ENCODE data around the gene MAN1A1.

Gene MAN1A1

GRCh38 chr6:119333707-119334295, 15.8 kb downstream of the MAN1A1 start:
- H3K27ac ChIP-seq (ENCODE audit: low read depth, low read length), result no peak overlapping the region
- TF ChIP-seq EZH2phosphoT487 (conservative IDR thresholded peaks at IDR 0.05; ENCODE audit: low read length), result no peak
- peak; percentile 41 for TF ChIP-seq CTCF (IDR thresholded peaks at IDR 0.05; ENCODE audit: insufficient read depth, low read length, poor library complexity, severe bottlenecking)
- H4K20me1 ChIP-seq (ENCODE audit: low read depth, low read length), result no peaks in the 10 kb centered on the region
- no peak overlapping the region for H2AFZ ChIP-seq (ENCODE audit: low read depth, low read length, severe bottlenecking)
- H3K79me2 ChIP-seq (ENCODE audit: insufficient read depth, low read length), result no peaks in the 10 kb centered on the region
- no peak overlapping the region for H3K4me2 ChIP-seq (ENCODE audit: low read depth, low read length, poor library complexity, severe bottlenecking)
- H3K27me3 ChIP-seq (ENCODE audit: low read length), result no peaks in the 10 kb centered on the region
- no peaks in the 10 kb centered on the region for H3K9me2 ChIP-seq (replicated peaks; ENCODE audit: insufficient read depth, low read length)
- no peak overlapping the region for H3K4me3 ChIP-seq (ENCODE audit: insufficient read depth, low read length, poor library complexity, severe bottlenecking)
- no peaks in the 10 kb centered on the region for H3F3A ChIP-seq (ENCODE audit: insufficient read depth)
- no peaks in the 10 kb centered on the region for H3K9me3 ChIP-seq (ENCODE audit: insufficient read depth, low read length)
- H3K9ac ChIP-seq (ENCODE audit: low read length), result no peak overlapping the region
- no peaks in the 10 kb centered on the region for H3K36me3 ChIP-seq (ENCODE audit: low read length)

GRCh38 chr6:119333063-119333609, 16.4 kb downstream of the MAN1A1 start:
- no peaks in the 10 kb centered on the region for H3F3A ChIP-seq (ENCODE audit: insufficient read depth)
- no peaks in the 10 kb centered on the region for H4K20me1 ChIP-seq (ENCODE audit: low read depth, low read length)
- H3K9me2 ChIP-seq (replicated peaks; ENCODE audit: insufficient read depth, low read length), result no peaks in the 10 kb centered on the region
- no peaks in the 10 kb centered on the region for H3K79me2 ChIP-seq (ENCODE audit: insufficient read depth, low read length)
- no peak for TF ChIP-seq EZH2phosphoT487 (conservative IDR thresholded peaks at IDR 0.05; ENCODE audit: low read length)
- no peak for TF ChIP-seq CTCF (IDR thresholded peaks at IDR 0.05; ENCODE audit: insufficient read depth, low read length, poor library complexity, severe bottlenecking)
- no peak overlapping the region for H3K27ac ChIP-seq (ENCODE audit: low read depth, low read length)
- H2AFZ ChIP-seq (ENCODE audit: low read depth, low read length, severe bottlenecking), result no peak overlapping the region
- no peaks in the 10 kb centered on the region for H3K27me3 ChIP-seq (ENCODE audit: low read length)
- no peaks in the 10 kb centered on the region for H3K9me3 ChIP-seq (ENCODE audit: insufficient read depth, low read length)
- no peak overlapping the region for H3K4me2 ChIP-seq (ENCODE audit: low read depth, low read length, poor library complexity, severe bottlenecking)
- no peak overlapping the region for H3K4me3 ChIP-seq (ENCODE audit: insufficient read depth, low read length, poor library complexity, severe bottlenecking)
- H3K36me3 ChIP-seq (ENCODE audit: low read length), result no peaks in the 10 kb centered on the region
- no peak overlapping the region for H3K9ac ChIP-seq (ENCODE audit: low read length)

GRCh38 chr6:119331663-119332286, 17.8 kb downstream of the MAN1A1 start:
- no peaks in the 10 kb centered on the region for H3K9me2 ChIP-seq (replicated peaks; ENCODE audit: insufficient read depth, low read length)
- H3K4me2 ChIP-seq (ENCODE audit: low read depth, low read length, poor library complexity, severe bottlenecking), result no peak overlapping the region
- TF ChIP-seq EZH2phosphoT487 (conservative IDR thresholded peaks at IDR 0.05; ENCODE audit: low read length) (no peak), CTCF (IDR thresholded peaks at IDR 0.05; ENCODE audit: insufficient read depth, low read length, poor library complexity, severe bottlenecking) (no peak)
- no peaks in the 10 kb centered on the region for H3K27me3 ChIP-seq (ENCODE audit: low read length)
- no peaks in the 10 kb centered on the region for H3F3A ChIP-seq (ENCODE audit: insufficient read depth)
- no peaks in the 10 kb centered on the region for H3K79me2 ChIP-seq (ENCODE audit: insufficient read depth, low read length)
- no peak overlapping the region for H3K9ac ChIP-seq (ENCODE audit: low read length)
- no peak overlapping the region for H3K27ac ChIP-seq (ENCODE audit: low read depth, low read length)
- no peak overlapping the region for H3K4me3 ChIP-seq (ENCODE audit: insufficient read depth, low read length, poor library complexity, severe bottlenecking)
- no peak overlapping the region for H2AFZ ChIP-seq (ENCODE audit: low read depth, low read length, severe bottlenecking)
- H3K9me3 ChIP-seq (ENCODE audit: insufficient read depth, low read length), result no peaks in the 10 kb centered on the region
- no peaks in the 10 kb centered on the region for H3K36me3 ChIP-seq (ENCODE audit: low read length)
- H4K20me1 ChIP-seq (ENCODE audit: low read depth, low read length), result no peaks in the 10 kb centered on the region

All from SU-DHL-6 (cell line).